Stomach (tissue), 4 donors: Measurements from ENCODE around the gene APMAP.

Experiments
- CTCF ChIP-seq, 7 experiments: fragments of 450-650 bp in 4 of 7; fragments of 200-600 bp in 3 of 7; sonication (generic) in 3 of 7; IDR thresholded peaks; one replicate each; pipeline ENCODE4 v1.5.1; 2016 to 2019; ENCODE audit warnings: antibody characterized with exemption in 7 of 7, control low read depth in 2 of 7, mild to moderate bottlenecking in 1 of 7
- POLR2A ChIP-seq, 4 donors: fragments of 450-650 bp; IDR thresholded peaks; one replicate each; pipeline ENCODE4 v1.6.1; 2016; ENCODE audit warnings: antibody characterized with exemption in 4 of 4, control low read depth in 2 of 4, mild to moderate bottlenecking in 1 of 4, moderate library complexity in 1 of 4

- TF ChIP-seq CTCF (IDR thresholded peaks at IDR 0.05): no peak
- no peak for TF ChIP-seq POLR2A (IDR thresholded peaks at IDR 0.05)
Measured at GRCh38 chr20:24913076-24913628, 79.4 kb downstream of the APMAP start.
